CD4-positive, alpha-beta T cell treated with Interleukin-17A for 1 hour (primary cell): ENCODE data around the gene NR1H2.
"Not testable (repeated sequence)": the region's sequence is repeated elsewhere in the genome, so short reads cannot be mapped to it uniquely, and the experiment has no call there.

Source experiments
- DNase-seq: peaks from one replicate; pipeline ENCODE4 v3.0.0-alpha.2; 2020

NR1H2 gene

GRCh38 chr19:50376166-50377050 lies at the start of gene NR1H2:
Gene NR1H2 (plus strand): TSS chr19:50376457. CDS start chr19:50377606, 1,149 bp downstream.
- DNase-seq, result peak; percentile 97

GRCh38 chr19:50327013-50327412 lies 49.2 kb upstream of the NR1H2 start:
- DNase-seq, result no peak

- DNase-seq, result no peak
These were observed 48.6 kb upstream of the NR1H2 start for GRCh38 chr19:50327461-50328223.

GRCh38 chr19:50328224-50328872 lies 47.9 kb upstream of the NR1H2 start:
- DNase-seq, result no peak

GRCh38 chr19:50328873-50329145 lies 47.4 kb upstream of the NR1H2 start:
- DNase-seq, result no peak

- DNase-seq, result peak; percentile 95
These were observed 46.9 kb upstream of the NR1H2 start, which contains the start of gene KCNC3 for GRCh38 chr19:50329146-50329925. Gene KCNC3 (minus strand): TSS chr19:50329377. CDS start chr19:50329082, 295 bp downstream.

GRCh38 chr19:50329926-50330294 lies 46.3 kb upstream of the NR1H2 start:
- DNase-seq, result not testable (repeated sequence)

GRCh38 chr19:50330365-50331078 lies 45.7 kb upstream of the NR1H2 start:
- DNase-seq, result peak; percentile 87

- peak; percentile 19 for DNase-seq
These were observed 44.9 kb upstream of the NR1H2 start for GRCh38 chr19:50331221-50331993.

GRCh38 chr19:50331994-50332243 lies 44.3 kb upstream of the NR1H2 start:
- no peak for DNase-seq

- no peak for DNase-seq
These were observed 43.8 kb upstream of the NR1H2 start for GRCh38 chr19:50332244-50333038.

GRCh38 chr19:50333235-50333736 lies 43.0 kb upstream of the NR1H2 start:
- DNase-seq, result peak; percentile 94

GRCh38 chr19:50333737-50334617 lies 42.3 kb upstream of the NR1H2 start:
- DNase-seq, result no peak

GRCh38 chr19:50334741-50335421 lies 41.4 kb upstream of the NR1H2 start:
- no peak for DNase-seq

- DNase-seq, result not testable (repeated sequence)
These were observed 39.2 kb upstream of the NR1H2 start for GRCh38 chr19:50337031-50337430.

GRCh38 chr19:50340331-50340730 lies 35.9 kb upstream of the NR1H2 start:
- DNase-seq, result no peak

- DNase-seq, result no peak
These were observed 35.1 kb upstream of the NR1H2 start for GRCh38 chr19:50341091-50341564.

GRCh38 chr19:50344661-50345318 lies 31.5 kb upstream of the NR1H2 start:
- no peak for DNase-seq
